ENCODE measurements around the gene TNNT3. TPM values are rescaled to one million over a fixed set of nuclear protein-coding genes. Genes with fewer than 3 reads are reported as not detected.

Gene TNNT3
- total RNA-seq, 1 donor from 2014 or later: not detected

- Mint-ChIP-seq H3K27ac (no peak overlapping the region), H3K4me1 (ENCODE audit: low read depth) (no peaks in the 10 kb centered on the region), H3K36me3 (ENCODE audit: insufficient read depth) (no peaks in the 10 kb centered on the region), H3K4me3 (ENCODE audit: low read depth) (no peak overlapping the region), H3K27me3 (no peaks in the 10 kb centered on the region), H3K9me3 (ENCODE audit: low read depth) (no peaks in the 10 kb centered on the region)
- no peak for DNase-seq (ENCODE audit: low spot score, unreplicated experiment)
- TF ChIP-seq CTCF (IDR thresholded peaks at IDR 0.05; ENCODE audit: unreplicated experiment): no peak
Observed at GRCh38 chr11:1979607-1980006, 60.1 kb downstream of the TNNT3 start.

GRCh38 chr11:1982873-1983600 lies 63.5 kb downstream of the TNNT3 start:
- DNase-seq (ENCODE audit: low spot score, unreplicated experiment): no peak
- no peak for TF ChIP-seq CTCF (IDR thresholded peaks at IDR 0.05; ENCODE audit: unreplicated experiment)
- no peak overlapping the region for H3K4me3 Mint-ChIP-seq (ENCODE audit: low read depth)
- H3K4me1 Mint-ChIP-seq (ENCODE audit: low read depth): no peaks in the 10 kb centered on the region
- H3K9me3 Mint-ChIP-seq (ENCODE audit: low read depth): no peaks in the 10 kb centered on the region
- no peaks in the 10 kb centered on the region for H3K27me3 Mint-ChIP-seq
- no peaks in the 10 kb centered on the region for H3K36me3 Mint-ChIP-seq (ENCODE audit: insufficient read depth)
- H3K27ac Mint-ChIP-seq: no peak overlapping the region

- Mint-ChIP-seq H3K9me3 (ENCODE audit: low read depth) (no peaks in the 10 kb centered on the region), H3K4me1 (ENCODE audit: low read depth) (no peaks in the 10 kb centered on the region), H3K27ac (no peak overlapping the region), H3K4me3 (ENCODE audit: low read depth) (no peak overlapping the region), H3K27me3 (no peaks in the 10 kb centered on the region), H3K36me3 (ENCODE audit: insufficient read depth) (no peaks in the 10 kb centered on the region)
- TF ChIP-seq CTCF (IDR thresholded peaks at IDR 0.05; ENCODE audit: unreplicated experiment): no peak
- DNase-seq (ENCODE audit: low spot score, unreplicated experiment): no peak
Observed at GRCh38 chr11:1983601-1983961, 64.1 kb downstream of the TNNT3 start.

- Mint-ChIP-seq H3K27me3 (no peaks in the 10 kb centered on the region), H3K9me3 (ENCODE audit: low read depth) (no peaks in the 10 kb centered on the region), H3K4me3 (ENCODE audit: low read depth) (no peak overlapping the region), H3K27ac (no peak overlapping the region), H3K4me1 (ENCODE audit: low read depth) (no peaks in the 10 kb centered on the region), H3K36me3 (ENCODE audit: insufficient read depth) (no peaks in the 10 kb centered on the region)
- DNase-seq (ENCODE audit: low spot score, unreplicated experiment): no peak
- no peak for TF ChIP-seq CTCF (IDR thresholded peaks at IDR 0.05; ENCODE audit: unreplicated experiment)
Observed at GRCh38 chr11:1987024-1987423, 67.5 kb downstream of the TNNT3 start.

- H3K9me3 Mint-ChIP-seq (ENCODE audit: low read depth): no peaks in the 10 kb centered on the region
- no peaks in the 10 kb centered on the region for H3K4me1 Mint-ChIP-seq (ENCODE audit: low read depth)
- DNase-seq (ENCODE audit: low spot score, unreplicated experiment): no peak
- no peaks in the 10 kb centered on the region for H3K27me3 Mint-ChIP-seq
- H3K36me3 Mint-ChIP-seq (ENCODE audit: insufficient read depth): no peaks in the 10 kb centered on the region
- H3K27ac Mint-ChIP-seq: no peak overlapping the region
- no peak for TF ChIP-seq CTCF (IDR thresholded peaks at IDR 0.05; ENCODE audit: unreplicated experiment)
- no peak overlapping the region for H3K4me3 Mint-ChIP-seq (ENCODE audit: low read depth)
Observed at GRCh38 chr11:1988174-1988573, 68.7 kb downstream of the TNNT3 start.

Small RNA genes lying within 50 kb of the gene (microRNA-seq; reads per million reads assigned to microRNA genes)
- gene MIR7847 (ENCODE audit: borderline number of aligned reads, unreplicated experiment): not detected

Other genes starting within 250 kb of the TNNT3 start
- gene KRTAP5-6, start 222.5 kb upstream of the TNNT3 start, total RNA-seq: not detected in 2 replicates
- 1.2 TPM in 2 replicates for gene IFITM10, start 169.1 kb upstream of the TNNT3 start, total RNA-seq
- 158 and 163 TPM in 2 replicates for gene CTSD, start 155.8 kb upstream of the TNNT3 start, total RNA-seq
- gene SYT8, start 84.7 kb upstream of the TNNT3 start, total RNA-seq: 0.69 and 1.5 TPM in 2 replicates
- gene TNNI2, start 80.7 kb upstream of the TNNT3 start, total RNA-seq: 0.55 and 0.69 TPM in 2 replicates
- gene LSP1, start 66.6 kb upstream of the TNNT3 start, total RNA-seq: not detected in 2 replicates
- gene PRR33, start 27.8 kb upstream of the TNNT3 start, total RNA-seq: not detected in 2 replicates
- 38.1 and 47.2 TPM in 2 replicates for gene MRPL23, start 27.6 kb downstream of the TNNT3 start, total RNA-seq
- gene H19, start 78.1 kb downstream of the TNNT3 start, total RNA-seq: 17,961 and 19,743 TPM in 2 replicates
- gene IGF2, start 219.7 kb downstream of the TNNT3 start, total RNA-seq: 4,678 and 5,100 TPM in 2 replicates
- 68.7 and 75.2 TPM in 2 replicates for gene INS, start 241.5 kb downstream of the TNNT3 start, total RNA-seq

Measured in progenitor cell of endocrine pancreas (in vitro differentiated cells).